CD4-positive, alpha-beta T cell treated with Interleukin-15 for 1 hour (primary cell): ENCODE data around the gene CFAP107.

Experiments used
- DNase-seq: peaks from one replicate; pipeline ENCODE4 v3.0.0-alpha.2; 2020

CFAP107 gene

GRCh38 chr1:12745126-12745991 lies 641 bp upstream of the CFAP107 start:
- no peak for DNase-seq

GRCh38 chr1:12748778-12749355 lies 2.9 kb downstream of the CFAP107 start:
- DNase-seq, result no peak

GRCh38 chr1:12754738-12755137 lies 8.7 kb downstream of the CFAP107 start:
- no peak for DNase-seq

- no peak for DNase-seq
Measured at GRCh38 chr1:12756273-12756672, 10.3 kb downstream of the CFAP107 start.

GRCh38 chr1:12756768-12757413 lies 10.9 kb downstream of the CFAP107 start:
- no peak for DNase-seq

- no peak for DNase-seq
Measured at GRCh38 chr1:12757836-12758235, 11.8 kb downstream of the CFAP107 start.

GRCh38 chr1:12760256-12760795 lies 14.3 kb downstream of the CFAP107 start:
- DNase-seq, result no peak

GRCh38 chr1:12761781-12762180 lies 15.8 kb downstream of the CFAP107 start:
- no peak for DNase-seq

GRCh38 chr1:12762766-12763165 lies 16.8 kb downstream of the CFAP107 start:
- DNase-seq, result no peak

- DNase-seq, result no peak
Measured at GRCh38 chr1:12763479-12763878, 17.5 kb downstream of the CFAP107 start.

GRCh38 chr1:12764016-12764415 lies 18.0 kb downstream of the CFAP107 start:
- DNase-seq, result no peak

GRCh38 chr1:12769031-12769430 lies 23.0 kb downstream of the CFAP107 start:
- no peak for DNase-seq

GRCh38 chr1:12769976-12770505 lies 24.0 kb downstream of the CFAP107 start:
- DNase-seq, result no peak

GRCh38 chr1:12770620-12771019 lies 24.6 kb downstream of the CFAP107 start:
- no peak for DNase-seq

GRCh38 chr1:12771186-12771585 lies 25.2 kb downstream of the CFAP107 start:
- no peak for DNase-seq

- DNase-seq, result no peak
Measured at GRCh38 chr1:12772520-12772919, 26.5 kb downstream of the CFAP107 start.

- DNase-seq, result no peak
Measured at GRCh38 chr1:12773438-12773837, 27.4 kb downstream of the CFAP107 start, which contains the start of gene PRAMEF12. PRAMEF12 (plus strand) TSS chr1:12773738; CDS start chr1:12774868, 1,130 bp downstream.

- DNase-seq, result no peak
Measured at GRCh38 chr1:12774801-12775345, 28.9 kb downstream of the CFAP107 start.

- DNase-seq, result no peak
Measured at GRCh38 chr1:12775443-12775842, 29.4 kb downstream of the CFAP107 start.

- DNase-seq, result no peak
Measured at GRCh38 chr1:12776801-12777557, 31.0 kb downstream of the CFAP107 start.

GRCh38 chr1:12778061-12778460 lies 32.1 kb downstream of the CFAP107 start:
- DNase-seq, result no peak

- DNase-seq, result no peak
Measured at GRCh38 chr1:12778907-12779306, 32.9 kb downstream of the CFAP107 start.
